ENCODE results near the gene ADAMTS2. TPM values are rescaled to one million over a fixed set of nuclear protein-coding genes. Genes with fewer than 3 reads are reported as not detected.

The ADAMTS2 gene
- total and polyA plus RNA-seq, 4 experiments from 2014 or later = 0.07 TPM; not detected in 3

GRCh38 chr5:179139111-179139935, 205.9 kb downstream of the ADAMTS2 start:
- POLR2A ChIA-PET (ENCODE audit: partially characterized antibody) = no interaction called here
- no peak for DNase-seq

GRCh38 chr5:179138568-179138925, 206.7 kb downstream of the ADAMTS2 start:
- intact Hi-C loops (cut with micrococcal nuclease) = no loop called here
- H3K36me3 Mint-ChIP-seq = no peaks in the 10 kb centered on the region
- no peak for DNase-seq
- H3K4me3 ChIP-seq (ENCODE audit: low read length in 2 of 2) = no peak overlapping the region
- H3K36me3 ChIP-seq (ENCODE audit: insufficient read depth, low read length) = no peaks in the 10 kb centered on the region
- H3K4me1 Mint-ChIP-seq = peaks cover 7 to 12% (median 8%) of the 10 kb centered on the region in 4 donors
- no peak overlapping the region for H3K27ac ChIP-seq (ENCODE audit: low read depth, low read length)
- ChIA-PET POLR2A (ENCODE audit: partially characterized antibody) (no interaction called here), CTCF (ENCODE audit: partially characterized antibody) (no interaction called here)
- H3K27ac Mint-ChIP-seq = no peak overlapping the region
- H3K9me3 Mint-ChIP-seq = peaks cover 0 to 2% (median 0%) of the 10 kb centered on the region in 8 donors
- H3K27me3 Mint-ChIP-seq = no peaks in the 10 kb centered on the region
- H3K9me3 ChIP-seq (ENCODE audit: control insufficient read depth in 1 of 2, low read length in 2 of 2) = no peaks in the 10 kb centered on the region
- no peaks in the 10 kb centered on the region for H3K27me3 ChIP-seq (ENCODE audit: insufficient read depth, low read length)
- H3K4me1 ChIP-seq (ENCODE audit: insufficient read depth, low read length) = peaks cover 6% of the 10 kb centered on the region
- H3K4me3 Mint-ChIP-seq = no peak overlapping the region

More at GRCh38 chr5:179139111-179139935, 205.9 kb downstream of the ADAMTS2 start:
- Histone ChIP-seq H3K36me3 (ENCODE audit: insufficient read depth, low read length) (no peaks in the 10 kb centered on the region), H3K27me3 (ENCODE audit: insufficient read depth, low read length) (no peaks in the 10 kb centered on the region), H3K9me3 (ENCODE audit: control insufficient read depth in 1 of 2, low read length in 2 of 2) (no peaks in the 10 kb centered on the region), H3K27ac (ENCODE audit: low read depth, low read length) (no peak overlapping the region), H3K4me1 (ENCODE audit: insufficient read depth, low read length) (peaks cover 6% of the 10 kb centered on the region), H3K4me3 (ENCODE audit: low read length in 2 of 2) (no peak overlapping the region)
- H3K9me3 Mint-ChIP-seq = peaks cover 0 to 2% (median 0%) of the 10 kb centered on the region in 8 donors
- no peak overlapping the region for H3K27ac Mint-ChIP-seq
- H3K4me3 Mint-ChIP-seq = no peak overlapping the region
- no peaks in the 10 kb centered on the region for H3K27me3 Mint-ChIP-seq
- CTCF ChIA-PET (ENCODE audit: partially characterized antibody) = no interaction called here
- intact Hi-C loops (cut with micrococcal nuclease) = no loop called here
- peaks cover 7 to 12% (median 8%) of the 10 kb centered on the region in 4 donors for H3K4me1 Mint-ChIP-seq
- H3K36me3 Mint-ChIP-seq = no peaks in the 10 kb centered on the region

DNA sequence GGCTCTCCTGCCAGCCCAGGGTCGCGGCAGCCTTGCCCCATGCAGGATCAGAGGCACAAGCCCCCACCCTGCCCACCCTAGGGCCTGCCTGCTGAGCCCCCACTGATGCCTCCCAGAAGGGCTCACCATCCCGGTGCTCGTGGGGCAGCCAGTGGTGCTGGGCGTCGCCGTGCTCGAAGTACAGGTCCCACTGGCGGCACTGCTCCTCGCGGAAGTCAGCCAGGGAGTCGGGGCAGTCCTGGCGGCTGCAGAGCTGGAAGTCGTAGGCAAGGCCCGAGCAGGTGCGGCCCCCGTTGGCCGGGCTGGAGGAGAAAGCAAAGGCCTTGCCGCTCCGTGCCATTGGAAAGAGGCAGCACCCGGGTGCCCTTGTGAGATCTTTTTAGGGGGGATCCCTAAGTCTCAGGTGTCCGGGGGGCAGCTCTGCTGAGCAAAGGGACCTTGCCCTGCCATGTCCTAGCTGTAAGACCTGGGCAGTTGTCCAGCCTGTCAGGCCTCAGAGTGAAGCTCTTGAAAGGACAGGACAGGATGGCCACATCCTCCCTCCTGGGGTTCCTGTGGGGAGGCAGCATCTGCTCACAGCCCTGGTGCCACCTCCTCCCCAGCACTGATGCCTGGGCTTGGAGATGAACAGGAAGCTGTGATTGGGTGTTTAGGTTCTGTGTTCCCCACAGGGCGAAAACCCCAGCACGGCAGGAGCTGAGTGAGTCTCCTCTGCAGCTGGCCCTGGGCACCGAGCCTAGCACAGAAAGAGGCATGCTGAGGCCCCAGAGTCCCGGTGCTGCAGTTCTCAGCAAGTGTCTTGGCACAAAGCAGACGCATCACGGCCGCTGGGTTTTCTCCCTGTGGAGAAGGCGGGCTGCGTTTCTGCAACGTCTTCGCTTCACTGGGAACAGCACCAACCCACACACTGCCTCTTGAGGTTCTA, 207.4 kb downstream of the ADAMTS2 start:
- H3K4me1 ChIP-seq (ENCODE audit: insufficient read depth, low read length) = peaks cover 6% of the 10 kb centered on the region
- H3K4me3 Mint-ChIP-seq = no peak overlapping the region
- ChIA-PET CTCF (ENCODE audit: partially characterized antibody) (no interaction called here), POLR2A (ENCODE audit: partially characterized antibody) (no interaction called here)
- H3K27me3 ChIP-seq (ENCODE audit: insufficient read depth, low read length) = no peaks in the 10 kb centered on the region
- H3K27me3 Mint-ChIP-seq = no peaks in the 10 kb centered on the region
- no peaks in the 10 kb centered on the region for H3K36me3 Mint-ChIP-seq
- no peak overlapping the region for H3K27ac ChIP-seq (ENCODE audit: low read depth, low read length)
- DNase-seq = no peak
- no peaks in the 10 kb centered on the region for H3K9me3 ChIP-seq (ENCODE audit: control insufficient read depth in 1 of 2, low read length in 2 of 2)
- H3K36me3 ChIP-seq (ENCODE audit: insufficient read depth, low read length) = no peaks in the 10 kb centered on the region
- peaks cover 7 to 10% (median 7%) of the 10 kb centered on the region in 4 donors for H3K4me1 Mint-ChIP-seq
- H3K4me3 ChIP-seq (ENCODE audit: low read length in 2 of 2) = no peak overlapping the region
- no peak overlapping the region for H3K27ac Mint-ChIP-seq
- H3K9me3 Mint-ChIP-seq = peaks cover 0 to 2% (median 0%) of the 10 kb centered on the region in 8 donors
- intact Hi-C loops (cut with micrococcal nuclease) = no loop called here

GRCh38 chr5:179137016-179137642, 208.1 kb downstream of the ADAMTS2 start:
- DNase-seq = no peak
- Histone ChIP-seq H3K4me3 (ENCODE audit: low read length in 2 of 2) (no peak overlapping the region), H3K27me3 (ENCODE audit: insufficient read depth, low read length) (no peaks in the 10 kb centered on the region), H3K4me1 (ENCODE audit: insufficient read depth, low read length) (no peaks in the 10 kb centered on the region), H3K9me3 (ENCODE audit: control insufficient read depth in 1 of 2, low read length in 2 of 2) (no peaks in the 10 kb centered on the region), H3K36me3 (ENCODE audit: insufficient read depth, low read length) (no peaks in the 10 kb centered on the region), H3K27ac (ENCODE audit: low read depth, low read length) (no peak overlapping the region)
- intact Hi-C loops (cut with micrococcal nuclease) = no loop called here
- Mint-ChIP-seq H3K9me3 (peaks cover 0 to 2% (median 0%) of the 10 kb centered on the region in 8 donors), H3K36me3 (no peaks in the 10 kb centered on the region), H3K27me3 (no peaks in the 10 kb centered on the region), H3K4me3 (no peak overlapping the region), H3K27ac (no peak overlapping the region), H3K4me1 (peaks cover 0 to 3% (median 0%) of the 10 kb centered on the region in 4 donors)
- CTCF ChIA-PET (ENCODE audit: partially characterized antibody) = no interaction called here
- POLR2A ChIA-PET (ENCODE audit: partially characterized antibody) = no interaction called here

DNA sequence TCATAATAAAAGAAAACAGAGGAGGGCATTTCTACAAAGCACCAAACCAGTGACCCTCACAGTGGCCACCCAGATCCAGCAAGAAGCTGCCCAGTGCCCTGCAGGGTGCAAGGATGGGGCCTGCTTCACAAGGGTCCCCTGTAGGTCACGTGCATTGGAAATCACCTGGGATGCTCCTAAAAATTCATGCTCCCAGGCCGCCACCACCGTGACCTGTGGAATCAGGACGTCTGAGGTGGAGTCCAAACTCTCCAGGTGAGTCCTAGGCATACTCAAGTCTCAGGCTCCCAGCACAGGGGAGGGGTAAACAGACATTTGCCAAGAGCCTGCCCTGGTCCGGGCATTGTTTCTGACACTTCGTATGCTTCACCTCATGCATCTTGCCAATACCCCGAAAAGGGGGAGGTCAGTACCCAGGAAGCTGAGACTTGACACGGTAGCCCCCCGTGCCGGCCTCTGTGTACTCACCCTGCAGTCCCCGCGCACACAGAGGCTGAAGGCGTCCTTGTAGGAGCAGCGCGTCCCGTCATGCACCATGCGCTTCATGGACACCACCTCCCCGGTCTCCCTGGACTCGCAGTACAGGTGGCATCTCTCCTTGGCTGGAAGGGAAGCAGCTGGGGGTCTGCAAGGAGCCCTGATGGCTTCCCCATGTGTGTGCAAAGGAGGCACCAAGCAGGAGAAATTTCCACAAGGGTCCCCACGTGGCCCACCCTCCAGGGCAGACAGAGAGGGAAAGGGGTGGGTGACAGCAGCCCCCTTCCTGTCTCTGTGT, 209.6 kb downstream of the ADAMTS2 start:
- H3K27ac ChIP-seq (ENCODE audit: low read depth, low read length) = no peak overlapping the region
- POLR2A ChIA-PET (ENCODE audit: partially characterized antibody) = no interaction called here
- peaks cover 0 to 2% (median 0%) of the 10 kb centered on the region in 8 donors for H3K9me3 Mint-ChIP-seq
- H3K9me3 ChIP-seq (ENCODE audit: control insufficient read depth in 1 of 2, low read length in 2 of 2) = no peaks in the 10 kb centered on the region
- H3K36me3 ChIP-seq (ENCODE audit: insufficient read depth, low read length) = no peaks in the 10 kb centered on the region
- CTCF ChIA-PET (ENCODE audit: partially characterized antibody) = no interaction called here
- no peaks in the 10 kb centered on the region for H3K27me3 Mint-ChIP-seq
- no peak overlapping the region for H3K4me3 ChIP-seq (ENCODE audit: low read length in 2 of 2)
- H3K27me3 ChIP-seq (ENCODE audit: insufficient read depth, low read length) = no peaks in the 10 kb centered on the region
- DNase-seq = no peak
- no peaks in the 10 kb centered on the region for H3K4me1 ChIP-seq (ENCODE audit: insufficient read depth, low read length)
- no peaks in the 10 kb centered on the region for H3K36me3 Mint-ChIP-seq
- intact Hi-C loops (cut with micrococcal nuclease) = no loop called here
- no peak overlapping the region for H3K27ac Mint-ChIP-seq
- H3K4me1 Mint-ChIP-seq = no peaks in the 10 kb centered on the region
- H3K4me3 Mint-ChIP-seq = no peak overlapping the region

DNA sequence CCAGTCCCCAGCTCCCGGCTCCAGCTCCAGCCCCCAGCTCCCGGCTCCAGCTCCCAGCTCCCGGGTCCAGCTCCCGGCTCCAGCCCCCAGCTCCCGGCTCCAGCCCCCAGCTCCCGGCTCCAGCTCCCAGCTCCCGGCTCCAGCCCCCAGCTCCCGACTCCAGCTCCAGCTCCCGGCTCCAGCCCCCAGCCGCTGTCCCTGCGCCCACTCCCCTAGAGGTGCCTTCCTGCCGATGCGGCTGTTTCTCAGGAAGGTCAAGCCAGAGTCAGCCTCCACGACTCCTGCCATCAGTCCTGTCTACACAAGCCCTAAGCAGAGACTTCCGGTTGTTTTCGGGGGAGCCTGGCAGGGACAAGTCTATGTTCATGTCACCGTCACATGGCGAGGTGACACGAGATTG, 210.3 kb downstream of the ADAMTS2 start:
- H3K4me1 Mint-ChIP-seq = no peaks in the 10 kb centered on the region
- H3K27ac Mint-ChIP-seq = no peak overlapping the region
- Histone ChIP-seq H3K4me3 (ENCODE audit: low read length in 2 of 2) (no peak overlapping the region), H3K36me3 (ENCODE audit: insufficient read depth, low read length) (no peaks in the 10 kb centered on the region), H3K9me3 (ENCODE audit: control insufficient read depth in 1 of 2, low read length in 2 of 2) (no peaks in the 10 kb centered on the region), H3K27me3 (ENCODE audit: insufficient read depth, low read length) (no peaks in the 10 kb centered on the region), H3K27ac (ENCODE audit: low read depth, low read length) (no peak overlapping the region), H3K4me1 (ENCODE audit: insufficient read depth, low read length) (no peaks in the 10 kb centered on the region)
- POLR2A ChIA-PET (ENCODE audit: partially characterized antibody) = no interaction called here
- intact Hi-C loops (cut with micrococcal nuclease) = no loop called here
- no peak for DNase-seq
- CTCF ChIA-PET (ENCODE audit: partially characterized antibody) = no interaction called here
- no peaks in the 10 kb centered on the region for H3K36me3 Mint-ChIP-seq
- H3K9me3 Mint-ChIP-seq = peaks cover 0 to 2% (median 0%) of the 10 kb centered on the region in 8 donors
- no peaks in the 10 kb centered on the region for H3K27me3 Mint-ChIP-seq
- no peak overlapping the region for H3K4me3 Mint-ChIP-seq

Measured in CD4-positive, alpha-beta memory T cell (primary cell).